Thyroid gland (tissue), 4 donors: ENCODE results near the gene UBL3.

ENCODE experiments used
- POLR2A ChIP-seq, 2 donors: fragments of 450-650 bp; IDR thresholded peaks; one replicate each; pipeline ENCODE4 v1.6.1; 2017; ENCODE audit warnings: antibody characterized with exemption in 2 of 2, mild to moderate bottlenecking in 2 of 2, moderate library complexity in 1 of 2
- TF ChIP-seq, protein P1 (sequence below), 6 experiments: fragments of 200-600 bp in 3 of 6; fragments of 450-650 bp in 3 of 6; sonication (generic) in 3 of 6; IDR thresholded peaks; one replicate each; pipeline ENCODE4 v1.5.1; 2016 to 2019; ENCODE audit warnings: antibody characterized with exemption in 6 of 6, mild to moderate bottlenecking in 2 of 6, inconsistent platforms in 1 of 6, moderate library complexity in 1 of 6

DNA sequence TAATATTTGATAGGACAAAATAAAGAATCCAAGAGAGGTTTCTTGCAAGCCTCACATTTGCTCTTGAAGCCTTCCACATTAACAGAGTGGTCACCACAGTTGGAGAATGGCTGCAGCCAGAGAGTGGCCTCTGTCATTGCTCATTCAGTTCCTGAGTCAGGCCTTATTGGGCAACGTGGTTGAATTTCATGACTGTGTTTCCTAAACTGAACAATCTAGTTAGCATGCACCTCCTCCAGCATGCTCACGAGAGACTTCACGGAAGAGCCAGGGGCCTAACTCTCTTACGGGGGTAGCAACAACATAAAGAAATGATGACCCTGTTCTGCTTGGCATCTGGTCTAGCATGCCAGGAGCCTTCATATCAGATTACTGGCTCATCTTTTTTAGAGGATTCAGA is 9.6 kb upstream of the UBL3 start:
- TF ChIP-seq POLR2A (IDR thresholded peaks at IDR 0.05) = no peak
- TF ChIP-seq, protein P1, sequence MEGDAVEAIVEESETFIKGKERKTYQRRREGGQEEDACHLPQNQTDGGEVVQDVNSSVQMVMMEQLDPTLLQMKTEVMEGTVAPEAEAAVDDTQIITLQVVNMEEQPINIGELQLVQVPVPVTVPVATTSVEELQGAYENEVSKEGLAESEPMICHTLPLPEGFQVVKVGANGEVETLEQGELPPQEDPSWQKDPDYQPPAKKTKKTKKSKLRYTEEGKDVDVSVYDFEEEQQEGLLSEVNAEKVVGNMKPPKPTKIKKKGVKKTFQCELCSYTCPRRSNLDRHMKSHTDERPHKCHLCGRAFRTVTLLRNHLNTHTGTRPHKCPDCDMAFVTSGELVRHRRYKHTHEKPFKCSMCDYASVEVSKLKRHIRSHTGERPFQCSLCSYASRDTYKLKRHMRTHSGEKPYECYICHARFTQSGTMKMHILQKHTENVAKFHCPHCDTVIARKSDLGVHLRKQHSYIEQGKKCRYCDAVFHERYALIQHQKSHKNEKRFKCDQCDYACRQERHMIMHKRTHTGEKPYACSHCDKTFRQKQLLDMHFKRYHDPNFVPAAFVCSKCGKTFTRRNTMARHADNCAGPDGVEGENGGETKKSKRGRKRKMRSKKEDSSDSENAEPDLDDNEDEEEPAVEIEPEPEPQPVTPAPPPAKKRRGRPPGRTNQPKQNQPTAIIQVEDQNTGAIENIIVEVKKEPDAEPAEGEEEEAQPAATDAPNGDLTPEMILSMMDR (IDR thresholded peaks at IDR 0.05) = no peak
